H9 (cell line): ENCODE results near the gene ASB18. TPM values are rescaled to one million over a fixed set of nuclear protein-coding genes. Genes with fewer than 3 reads are reported as not detected.

Source experiments
- DNase-seq: peaks from one replicate; pipeline ENCODE4 v3.0.0-alpha.2; 2017
- H2AFZ ChIP-seq: one replicate; pipeline ENCODE4 v1.6.1; 2013; ENCODE audit warnings: mild to moderate bottlenecking, low read length, control low read depth, moderate library complexity
- H2AK5ac ChIP-seq: 2 replicates; pipeline ENCODE4 v1.6.1; 2013; ENCODE audit warnings: low read length, control low read depth, mixed read lengths; ENCODE audit not compliant: insufficient read length
- H2BK120ac ChIP-seq: one replicate; pipeline ENCODE4 v1.6.1; 2013; ENCODE audit warnings: low read depth, mild to moderate bottlenecking, low read length, control low read depth, inconsistent platforms; ENCODE audit not compliant: poor library complexity, severe bottlenecking
- H2BK12ac ChIP-seq: 2 replicates; pipeline ENCODE4 v1.6.1; 2013; ENCODE audit warnings: low read length, control low read depth, mixed read lengths, low read depth; ENCODE audit not compliant: insufficient read length
- H2BK15ac ChIP-seq: 2 replicates; pipeline ENCODE4 v1.6.1; 2013; ENCODE audit warnings: low read depth, low read length, control low read depth
- H2BK20ac ChIP-seq: one replicate; pipeline ENCODE4 v1.6.1; 2013; ENCODE audit warnings: low read depth, mild to moderate bottlenecking, low read length, control low read depth, inconsistent platforms; ENCODE audit not compliant: poor library complexity, severe bottlenecking
- H2BK5ac ChIP-seq: 2 replicates; pipeline ENCODE4 v1.6.1; 2013; ENCODE audit warnings: low read length, control low read depth, mixed read lengths; ENCODE audit not compliant: insufficient read length
- H3K14ac ChIP-seq: 2 replicates; pipeline ENCODE4 v1.6.1; 2013; ENCODE audit warnings: low read length, control low read depth; ENCODE audit not compliant: insufficient read depth
- H3K18ac ChIP-seq: 2 replicates; pipeline ENCODE4 v1.6.1; 2013; ENCODE audit warnings: low read depth, mild to moderate bottlenecking, mixed read lengths, low read length, control low read depth; ENCODE audit not compliant: insufficient read length
- H3K23ac ChIP-seq: 2 replicates; pipeline ENCODE4 v1.6.1; 2013; ENCODE audit warnings: low read length, control low read depth, mixed read lengths, low read depth; ENCODE audit not compliant: insufficient read length
- H3K23me2 ChIP-seq: 2 replicates; pipeline ENCODE4 v1.6.1; 2013; ENCODE audit warnings: low read depth, mild to moderate bottlenecking, mixed read lengths, low read length, control low read depth; ENCODE audit not compliant: insufficient read length, poor library complexity, severe bottlenecking
- H3K27ac ChIP-seq: 2 replicates; pipeline ENCODE4 v1.5.1; 2013; ENCODE audit warnings: low read length, control low read depth, mixed read lengths, low read depth; ENCODE audit not compliant: insufficient read length
- H3K27me3 ChIP-seq: 2 replicates; pipeline ENCODE4 v1.6.1; 2013; ENCODE audit warnings: low read length, control low read depth, inconsistent platforms; ENCODE audit not compliant: insufficient read depth
- H3K4ac ChIP-seq: 2 replicates; pipeline ENCODE4 v1.6.1; 2013; ENCODE audit warnings: low read depth, mild to moderate bottlenecking, control low read depth, inconsistent platforms, low read length, moderate library complexity
- H3K4me1 ChIP-seq: 2 replicates; pipeline ENCODE4 v1.6.1; 2013; ENCODE audit warnings: low read length, control low read depth, inconsistent platforms; ENCODE audit not compliant: insufficient read depth
- H3K4me2 ChIP-seq: 2 replicates; pipeline ENCODE4 v1.6.1; 2013; ENCODE audit warnings: low read length, control low read depth, mixed read lengths; ENCODE audit not compliant: insufficient read length, insufficient read depth
- H3K56ac ChIP-seq: 2 replicates; pipeline ENCODE4 v1.6.1; 2013; ENCODE audit warnings: low read depth, mild to moderate bottlenecking, mixed read lengths, low read length, control low read depth; ENCODE audit not compliant: insufficient read length
- H3K79me1 ChIP-seq: 2 replicates; pipeline ENCODE4 v1.6.1; 2013; ENCODE audit warnings: low read depth, mild to moderate bottlenecking, moderate library complexity, low read length, control low read depth, inconsistent platforms; ENCODE audit not compliant: insufficient read depth, poor library complexity, severe bottlenecking
- H3K79me2 ChIP-seq: 2 replicates; pipeline ENCODE4 v1.6.1; 2013; ENCODE audit warnings: low read length, control low read depth, inconsistent platforms; ENCODE audit not compliant: insufficient read depth
- H3K9ac ChIP-seq: 2 replicates; pipeline ENCODE4 v1.6.1; 2013; ENCODE audit warnings: low read length, control low read depth, mixed read lengths; ENCODE audit not compliant: insufficient read length; ENCODE audit errors: extremely low read depth
- H3K9me3 ChIP-seq: one replicate; pipeline ENCODE4 v1.6.1; 2013; ENCODE audit warnings: low read depth, low read length, inconsistent platforms; ENCODE audit not compliant: control insufficient read depth
- H3T11ph ChIP-seq: one replicate; pipeline ENCODE4 v1.6.1; 2013; ENCODE audit warnings: mild to moderate bottlenecking, low read length, control low read depth, inconsistent platforms
- H4K20me1 ChIP-seq: one replicate; pipeline ENCODE4 v1.6.1; 2013; ENCODE audit not compliant: control insufficient read depth, insufficient read length, insufficient read depth
- H4K5ac ChIP-seq: 2 replicates; pipeline ENCODE4 v1.6.1; 2013; ENCODE audit warnings: low read depth, mild to moderate bottlenecking, mixed read lengths, low read length, control low read depth; ENCODE audit not compliant: insufficient read length
- H4K8ac ChIP-seq: replicated peaks from 2 replicates; pipeline ENCODE4 v1.6.1; 2013; ENCODE audit warnings: low read length, control low read depth, mixed read lengths, low read depth; ENCODE audit not compliant: insufficient read length
- H4K91ac ChIP-seq: 2 replicates; pipeline ENCODE4 v1.6.1; 2013; ENCODE audit warnings: low read depth, mild to moderate bottlenecking, moderate library complexity, mixed read lengths, low read length, control low read depth; ENCODE audit not compliant: insufficient read length
- H3K27ac Mint-ChIP-seq, 3 experiments: 2 replicates in 2 of 3; 3 replicates in 1 of 3; pipeline ENCODE4 v1.8.0; 2020 to 2021; ENCODE audit warnings: mixed read lengths in 3 of 3, mild to moderate bottlenecking in 1 of 3, moderate library complexity in 1 of 3
- H3K27me3 Mint-ChIP-seq: 2 replicates; pipeline ENCODE4 v1.8.0; 2021; ENCODE audit warnings: low read depth, mild to moderate bottlenecking, moderate library complexity, mixed read lengths
- H3K36me3 Mint-ChIP-seq, 3 experiments: 2 replicates in 2 of 3; 3 replicates in 1 of 3; pipeline ENCODE4 v1.8.0; 2020 to 2021; ENCODE audit warnings: low read depth in 3 of 3, mixed read lengths in 3 of 3; ENCODE audit not compliant: insufficient read depth in 1 of 3
- H3K4me1 Mint-ChIP-seq, 2 experiments: 2 replicates each; pipeline ENCODE4 v1.8.0; 2020; ENCODE audit warnings: mixed read lengths in 2 of 2
- H3K4me3 Mint-ChIP-seq, 2 experiments: 2 replicates in 1 of 2; 3 replicates in 1 of 2; pipeline ENCODE4 v1.8.0; 2020 to 2021; ENCODE audit warnings: mild to moderate bottlenecking in 2 of 2, mixed read lengths in 2 of 2, moderate library complexity in 1 of 2
- H3K9me3 Mint-ChIP-seq, 2 experiments: 2 replicates in 1 of 2; 3 replicates in 1 of 2; pipeline ENCODE4 v1.8.0; 2020; ENCODE audit warnings: mild to moderate bottlenecking in 2 of 2, mixed read lengths in 2 of 2, moderate library complexity in 1 of 2
- CTCF ChIP-seq: fragments of 200-600 bp; sonication (generic); conservative IDR thresholded peaks from 3 replicates; pipeline ENCODE4 v1.8.0; 2021; ENCODE audit warnings: antibody characterized with exemption, mild to moderate bottlenecking
- WGBS: extraction: QIAGEN DNeasy Blood & Tissue Kit; methylation state at CpG from one replicate; pipeline ENCODE4 v1.1.7; 2013; ENCODE audit warnings: missing lambda C conversion rate, low lambda C conversion rate, mixed read lengths; ENCODE audit not compliant: insufficient read length; ENCODE audit errors: extremely low coverage; 5-methylcytosine and 5-hydroxymethylcytosine counted together
- total RNA-seq: library from RNA; stranded (reverse); gene quantifications from 2 replicates; pipeline ENCODE4 v1.2.1, GENCODE V29; 2021

Gene ASB18
- total RNA-seq, 1 experiment from 2014 or later = not detected

GRCh38 chr2:236294647-236295046 lies 30.4 kb upstream of the ASB18 start:
- H3K4me1 ChIP-seq = no peaks in the 10 kb centered on the region
- no peaks in the 10 kb centered on the region for H3K27me3 ChIP-seq
- no peak overlapping the region for H3K9ac ChIP-seq
- no peak overlapping the region for H4K91ac ChIP-seq
- H3K56ac ChIP-seq = no peak overlapping the region
- H3K79me2 ChIP-seq = no peaks in the 10 kb centered on the region
- no peak overlapping the region for H2BK20ac ChIP-seq
- Mint-ChIP-seq H3K27ac (no peak overlapping the region), H3K36me3 (no peaks in the 10 kb centered on the region), H3K4me3 (no peak overlapping the region), H3K27me3 (peaks cover 30% of the 10 kb centered on the region), H3K4me1 (no peaks in the 10 kb centered on the region), H3K9me3 (no peaks in the 10 kb centered on the region)
- no peaks in the 10 kb centered on the region for H3K79me1 ChIP-seq
- no peak overlapping the region for H3K4ac ChIP-seq
- no peak overlapping the region for H3K4me2 ChIP-seq
- no peak overlapping the region for H2BK15ac ChIP-seq
- H2BK12ac ChIP-seq = no peak overlapping the region
- no peak overlapping the region for H2AK5ac ChIP-seq
- DNase-seq = no peak
- H4K8ac ChIP-seq = no peak overlapping the region
- H3K27ac ChIP-seq = no peak overlapping the region
- H2BK5ac ChIP-seq = no peak overlapping the region
- no CpG with 5 or more reads among the region's 9 CpGs for WGBS
- TF ChIP-seq CTCF = no peak
- H4K20me1 ChIP-seq = no peaks in the 10 kb centered on the region
- H4K5ac ChIP-seq = no peak overlapping the region
- no peak overlapping the region for H2AFZ ChIP-seq
- no peaks in the 10 kb centered on the region for H3K23me2 ChIP-seq
- H3T11ph ChIP-seq = no peak overlapping the region
- no peak overlapping the region for H3K18ac ChIP-seq
- no peak overlapping the region for H3K23ac ChIP-seq
- H2BK120ac ChIP-seq = no peak overlapping the region
- H3K14ac ChIP-seq = no peak overlapping the region
- no peaks in the 10 kb centered on the region for H3K9me3 ChIP-seq
